Measurements from ENCODE around the gene ABCF2.

The ABCF2 gene

DNA sequence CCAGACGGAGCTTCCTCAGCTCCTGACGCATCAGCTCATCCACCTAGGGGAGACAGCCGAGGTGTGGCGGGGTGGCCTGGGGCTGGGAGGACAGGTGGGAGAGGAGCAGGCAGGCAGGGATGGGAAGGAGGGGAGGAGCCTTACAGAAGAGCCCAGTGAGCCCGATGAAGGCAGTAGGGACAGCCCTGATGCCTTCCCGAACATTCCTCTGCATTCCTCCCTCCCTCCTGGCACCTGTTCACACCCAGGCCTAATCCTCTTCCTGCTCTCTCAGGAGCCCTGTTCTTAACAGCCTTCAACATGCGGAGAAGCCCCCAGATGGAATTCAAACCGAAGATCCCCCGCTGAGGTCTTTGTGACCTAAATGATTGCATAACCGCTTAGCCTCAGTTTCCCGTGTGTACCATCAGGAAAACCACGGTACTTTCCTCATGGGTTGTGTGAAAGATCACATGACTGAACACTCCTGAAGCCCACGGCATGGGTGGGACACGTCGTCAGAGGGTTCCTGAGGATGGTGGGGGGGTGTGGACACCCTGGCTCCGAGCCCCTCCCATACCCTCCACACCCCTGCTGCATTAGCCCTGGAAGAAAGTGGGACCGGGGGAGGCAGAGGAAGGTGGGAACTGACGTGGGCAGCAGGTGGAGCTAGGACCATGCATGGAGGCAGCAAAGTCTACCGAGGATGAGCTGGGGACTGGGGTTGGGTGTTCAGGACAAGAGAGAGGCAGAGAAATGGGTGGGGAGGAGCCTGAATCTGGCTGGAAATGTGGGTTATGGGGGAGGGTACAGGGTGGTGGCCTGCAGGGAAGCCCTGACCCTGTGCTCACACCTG lies 31.2 kb downstream of the ABCF2 start:
- DNase-seq (ENCODE audit: low read depth): no peak

- DNase-seq (ENCODE audit: low read depth): no peak
Measured at GRCh38 chr7:151194188-151194587, 32.8 kb downstream of the ABCF2 start.

- DNase-seq (ENCODE audit: low read depth): no peak
Measured at GRCh38 chr7:151193203-151193978, 33.6 kb downstream of the ABCF2 start.

DNA sequence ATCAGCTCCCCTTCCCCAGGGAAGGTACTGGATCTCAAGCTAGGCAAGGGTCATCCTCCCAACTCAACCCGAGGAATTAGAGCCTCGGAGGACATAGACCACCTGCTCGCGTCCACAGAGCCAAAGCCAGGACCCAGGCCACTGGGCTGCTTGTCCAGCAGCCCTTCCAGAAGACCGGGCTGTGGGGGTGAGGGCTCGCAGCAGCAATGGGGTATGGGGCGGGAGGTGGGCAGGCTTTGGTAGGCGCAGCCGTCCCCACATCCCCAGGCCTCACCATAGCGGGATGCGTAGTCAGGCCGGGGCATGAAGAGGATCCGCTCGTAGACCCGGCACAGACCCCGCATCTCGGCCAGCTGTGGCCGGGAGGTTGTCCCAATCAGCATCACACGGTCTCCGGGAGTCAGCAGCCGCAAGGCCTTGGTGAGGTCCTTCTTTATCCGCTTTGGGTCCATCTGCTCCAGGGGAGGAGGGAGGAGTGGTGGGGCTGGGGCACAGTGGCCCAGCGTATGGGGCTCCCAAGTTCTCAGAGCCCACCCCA lies 34.9 kb downstream of the ABCF2 start:
- no peak for DNase-seq (ENCODE audit: low read depth)

DNA sequence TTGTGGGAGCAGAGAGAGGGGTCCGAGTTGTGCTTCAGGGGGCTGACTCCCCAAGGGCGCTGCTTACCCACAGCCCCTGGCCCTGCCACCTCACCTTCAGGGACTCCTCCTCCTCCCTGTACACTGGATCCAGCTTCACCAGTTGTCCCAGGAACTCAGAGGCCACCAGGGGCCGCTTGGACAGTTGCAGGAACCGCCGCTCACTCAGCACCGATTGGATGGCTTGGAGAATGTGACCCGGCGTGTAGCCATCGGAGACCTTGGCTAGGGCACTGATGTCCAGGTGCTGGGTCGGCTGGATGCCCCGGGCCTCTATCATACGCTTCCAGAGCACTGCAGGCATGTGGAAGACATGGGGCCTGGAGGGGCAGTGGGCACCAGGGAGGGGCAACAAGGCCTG lies 35.5 kb downstream of the ABCF2 start:
- no peak for DNase-seq (ENCODE audit: low read depth)

- DNase-seq (ENCODE audit: low read depth): no peak
Measured at GRCh38 chr7:151189038-151189437, 38.0 kb downstream of the ABCF2 start.

- DNase-seq (ENCODE audit: low read depth): no peak
Measured at GRCh38 chr7:151188252-151188542, 38.8 kb downstream of the ABCF2 start.

DNA sequence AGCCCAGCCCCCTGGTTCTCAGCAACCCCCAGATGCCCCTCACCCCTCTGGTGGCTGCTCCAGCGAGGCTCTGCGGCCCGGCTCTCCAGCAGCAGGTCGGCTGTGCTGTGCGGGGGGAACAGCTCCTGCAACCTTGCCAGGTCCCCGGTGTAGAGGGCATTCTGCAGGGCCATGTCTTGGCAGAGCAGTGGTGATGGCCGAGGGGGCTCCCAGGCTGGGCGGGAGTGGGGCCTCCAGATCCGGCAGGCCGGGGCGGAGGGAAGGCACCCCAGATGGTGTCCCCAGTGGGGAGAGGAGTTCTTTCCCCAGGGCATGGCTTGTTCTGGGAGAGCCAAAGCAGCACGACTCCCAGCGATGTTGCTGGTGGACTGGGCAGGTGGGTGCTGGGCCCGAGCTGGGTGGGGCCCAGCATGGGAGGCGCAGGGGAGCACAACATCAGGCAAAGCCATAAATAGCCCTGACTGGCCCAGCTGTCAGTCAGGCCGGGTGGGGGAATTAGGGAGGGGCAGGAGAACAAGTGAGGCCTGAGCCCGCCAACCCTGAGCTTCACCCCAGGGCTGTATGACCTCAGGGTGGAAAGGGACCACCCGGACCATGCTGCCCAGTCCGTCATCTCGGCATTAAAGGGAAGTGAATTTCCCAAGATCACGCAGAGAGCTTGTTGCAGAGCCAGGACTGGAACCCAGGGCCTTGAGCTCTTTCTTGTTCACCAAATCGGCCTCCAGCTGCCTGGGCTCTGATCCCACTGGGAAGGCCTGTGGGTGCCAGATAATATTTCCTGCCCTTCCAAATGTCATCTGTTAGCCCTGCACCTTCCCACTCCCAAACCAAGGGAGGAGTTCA lies 39.4 kb downstream of the ABCF2 start:
- DNase-seq (ENCODE audit: low read depth): no peak

- no peak for DNase-seq (ENCODE audit: low read depth)
Measured at GRCh38 chr7:151186640-151187408, 40.2 kb downstream of the ABCF2 start, which contains the start of gene ASB10. Gene ASB10, minus strand, starts transcription at chr7:151187250. Its CDS starts 120 bp downstream, at chr7:151187130.

DNA sequence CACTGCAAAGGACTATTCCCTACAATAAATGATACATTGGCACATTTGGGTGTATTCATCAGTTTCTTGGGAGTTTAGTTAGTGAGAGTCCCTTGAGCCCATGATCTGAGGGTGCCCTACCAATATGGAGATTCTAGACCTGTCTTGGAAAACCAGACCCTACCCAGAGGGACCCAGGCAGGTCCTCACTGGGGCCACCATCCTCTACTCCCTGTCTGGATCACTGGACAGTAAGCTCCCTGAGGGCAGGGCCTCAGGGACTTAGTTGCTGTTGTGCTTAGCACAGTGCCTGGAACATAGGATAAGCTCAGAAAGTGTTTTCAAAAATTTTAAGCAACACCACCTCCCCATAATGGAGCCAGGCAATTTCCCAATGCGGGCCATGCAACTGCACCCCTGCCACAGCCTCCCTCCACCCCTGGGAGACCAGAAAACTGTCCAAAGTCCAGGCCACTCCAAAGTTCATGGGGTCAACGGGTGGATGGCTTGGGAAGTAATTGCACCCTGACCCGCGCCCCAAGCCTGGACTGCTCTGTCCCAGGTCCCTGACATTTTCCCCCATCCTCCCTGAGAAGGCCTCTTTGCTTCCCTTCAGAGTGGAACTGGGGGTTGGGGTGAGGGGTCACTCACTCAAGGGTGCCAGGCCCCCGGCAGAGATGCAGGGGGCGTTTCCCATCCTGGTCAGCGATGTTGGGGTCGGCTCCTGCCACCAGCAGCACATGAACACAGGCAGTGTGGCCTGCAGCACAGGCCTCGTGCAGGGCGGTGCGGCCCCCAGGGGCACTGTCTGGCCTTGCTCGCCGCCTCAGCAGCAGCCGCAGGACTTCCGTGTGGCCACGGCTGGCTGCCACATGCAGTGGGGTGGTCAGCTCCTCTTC lies 41.0 kb downstream of the ABCF2 start:
- no peak for DNase-seq (ENCODE audit: low read depth)

- DNase-seq (ENCODE audit: low read depth): no peak
Measured at GRCh38 chr7:151181011-151181431, 46.0 kb downstream of the ABCF2 start.

DNA sequence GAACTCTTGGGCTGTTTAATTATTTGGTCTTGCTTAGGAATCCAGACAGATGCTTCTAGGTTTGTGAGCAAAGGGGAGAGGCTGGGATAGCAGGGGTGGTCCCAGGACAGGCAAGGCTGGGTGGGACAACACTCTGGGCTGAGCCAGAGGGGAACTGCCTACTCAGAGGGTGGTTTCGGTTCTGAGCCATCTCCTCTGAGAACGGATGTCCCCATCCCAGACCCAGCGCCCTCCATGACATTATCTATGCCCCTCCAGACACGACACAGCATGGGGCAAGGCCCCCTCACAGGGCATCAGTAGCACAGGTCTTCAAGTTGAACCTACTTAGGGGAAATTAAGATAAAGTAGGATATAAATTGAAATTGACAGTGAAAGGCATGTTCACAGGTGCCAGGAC lies 47.1 kb downstream of the ABCF2 start:
- no peak for DNase-seq (ENCODE audit: low read depth)

DNA sequence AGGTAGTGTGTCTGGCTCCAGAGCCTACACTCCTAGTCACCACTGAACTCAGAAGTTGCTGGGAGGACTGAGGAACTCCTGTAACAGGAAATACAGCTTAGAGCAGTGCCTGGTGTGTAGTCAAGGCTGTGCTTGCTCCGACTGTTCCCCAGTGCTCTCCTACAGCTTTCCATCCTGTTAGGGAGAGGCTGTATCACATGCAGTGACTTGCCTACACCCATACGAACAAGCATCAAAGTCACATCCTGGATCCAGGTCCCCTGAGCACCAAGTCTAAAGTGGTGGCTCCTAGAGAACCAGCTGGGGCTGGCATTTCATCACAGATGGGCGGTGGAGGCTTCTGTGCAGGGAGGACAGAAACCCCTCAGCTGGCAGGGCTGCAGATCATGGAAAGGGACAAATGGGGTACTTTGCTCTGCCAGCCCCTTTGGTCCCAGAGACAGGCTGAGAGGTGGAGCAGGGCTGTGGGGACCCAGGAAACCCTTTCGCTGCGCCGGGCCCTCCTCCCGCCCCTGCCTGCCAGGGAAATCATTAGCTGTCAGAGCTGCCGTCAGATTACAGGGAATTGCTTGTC lies 47.6 kb downstream of the ABCF2 start:
- DNase-seq (ENCODE audit: low read depth): no peak

GRCh38 chr7:151178831-151179230 lies 48.2 kb downstream of the ABCF2 start:
- DNase-seq (ENCODE audit: low read depth): no peak

GRCh38 chr7:151178236-151178635 lies 48.8 kb downstream of the ABCF2 start:
- DNase-seq (ENCODE audit: low read depth): no peak

DNA sequence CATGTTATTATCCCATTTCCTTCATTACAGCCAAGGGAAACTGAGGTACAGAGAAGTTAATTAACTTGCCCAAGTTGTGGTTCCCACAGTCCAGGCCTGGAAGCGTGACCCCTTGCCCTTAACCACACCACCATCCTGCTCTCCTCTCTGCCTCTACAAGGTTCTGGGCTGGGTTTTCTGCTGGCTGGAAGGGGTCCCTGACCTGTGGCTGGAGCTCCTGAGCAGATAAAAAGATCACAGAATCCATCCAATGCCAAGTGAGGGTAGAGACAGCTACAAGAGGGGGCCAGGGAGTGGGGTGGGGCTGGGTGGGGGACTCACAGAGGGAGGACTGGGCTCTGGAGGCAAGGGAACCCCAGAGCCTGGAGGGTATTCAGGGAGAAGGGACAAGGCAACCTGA lies 49.7 kb downstream of the ABCF2 start:
- no peak for DNase-seq (ENCODE audit: low read depth)

DNA sequence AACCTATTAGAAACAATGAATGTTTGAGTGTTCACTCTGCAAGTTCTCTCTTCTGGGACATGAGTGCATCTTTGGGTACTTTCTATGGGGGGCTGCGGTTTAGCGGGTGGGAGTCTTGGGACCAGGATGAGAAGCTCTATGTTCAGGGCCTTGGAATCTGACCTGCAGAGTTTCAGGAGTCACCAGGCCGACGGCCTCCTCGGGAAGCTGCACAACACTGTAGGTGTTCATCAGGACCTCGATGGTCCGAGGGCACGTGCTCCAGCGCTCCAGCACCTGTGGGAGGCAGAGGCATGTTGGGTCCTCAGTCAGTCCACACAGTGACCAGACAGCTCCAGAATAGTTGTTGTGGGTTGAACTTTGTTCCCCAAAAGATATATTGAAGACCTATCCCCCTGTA lies 50.6 kb downstream of the ABCF2 start:
- DNase-seq (ENCODE audit: low read depth): no peak

GRCh38 chr7:151175793-151176311 lies 51.2 kb downstream of the ABCF2 start:
- no peak for DNase-seq (ENCODE audit: low read depth)

DNA sequence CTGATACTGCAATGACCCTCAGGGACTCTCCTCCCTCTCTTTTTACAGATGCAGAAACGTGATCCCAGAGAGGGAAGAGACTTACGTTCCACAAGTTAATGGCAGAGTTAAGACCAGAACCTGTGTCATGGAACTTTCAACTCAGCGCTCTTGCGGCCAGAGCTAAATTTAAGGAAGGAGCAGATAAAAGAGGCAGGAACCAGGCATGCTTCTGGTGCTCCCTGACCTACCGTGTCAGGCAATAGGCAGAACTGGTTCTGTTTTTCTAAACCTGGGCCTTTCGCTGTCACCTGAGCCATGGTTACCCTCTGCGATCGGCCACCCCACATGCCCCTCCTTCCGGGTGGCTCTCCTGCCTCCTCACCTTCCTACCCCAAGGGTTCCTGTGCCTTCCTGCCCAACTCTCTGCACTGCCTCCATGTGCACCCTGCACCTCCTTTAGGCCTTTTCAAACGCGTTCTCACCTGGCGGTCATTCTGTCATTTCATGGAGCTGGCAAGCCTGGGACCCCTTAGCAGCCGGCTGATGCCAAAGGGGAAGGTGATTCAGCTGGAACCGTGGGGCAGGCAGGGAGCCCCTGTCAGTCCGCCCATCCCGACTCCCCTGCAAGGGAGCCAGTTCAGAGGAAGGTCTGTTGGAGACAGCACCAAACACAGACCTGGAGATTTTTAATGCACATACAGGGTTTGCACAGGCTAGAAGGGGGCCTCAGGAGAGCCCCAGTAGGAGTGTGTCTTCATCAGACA lies 51.8 kb downstream of the ABCF2 start:
- no peak for DNase-seq (ENCODE audit: low read depth)

All from GM04504 (cell line).